Bronchial epithelial cell (primary cell): ENCODE results near the gene RSRC1. TPM values are rescaled to one million over a fixed set of nuclear protein-coding genes. Genes with fewer than 3 reads are reported as not detected.

Source experiments
- DNase-seq: peaks from one replicate; pipeline ENCODE4 v3.0.0-alpha.2; 2010; ENCODE audit warnings: low read depth
- FAIRE-seq: peaks from 2 replicates; lab custom pipeline; 2011; peaks lifted over from hg19 to GRCh38; lab: Jason Lieb, UNC
- H3K27me3 ChIP-seq: 2 replicates; pipeline ENCODE4 v1.5.1; 2011; ENCODE audit warnings: low read length; ENCODE audit not compliant: control insufficient read depth, insufficient read depth
- H3K36me3 ChIP-seq: 2 replicates; pipeline ENCODE4 v1.5.1; 2011; ENCODE audit warnings: low read length; ENCODE audit not compliant: control insufficient read depth, insufficient read depth
- H3K4me3 ChIP-seq: 2 replicates; pipeline ENCODE4 v1.5.1; 2011; ENCODE audit warnings: mild to moderate bottlenecking, low read depth, low read length, control low read depth
- total RNA-seq: library from RNA; depleted of rRNA; stranded (reverse); fragments of >200 nt; gene quantifications from 2 replicates; pipeline ENCODE4 v1.2.1, GENCODE V29; 2014
- TF ChIP-seq, protein P1 (sequence below): IDR thresholded peaks from 2 replicates; pipeline ENCODE4 v1.5.1; 2011; ENCODE audit warnings: mild to moderate bottlenecking, moderate library complexity, low read length, control low read depth, inconsistent platforms; ENCODE audit not compliant: insufficient read depth, severe bottlenecking

The RSRC1 gene
- total RNA-seq, 1 donor from 2014 or later: 20.8 TPM

GRCh38 chr3:158559504-158559903 lies 449.6 kb downstream of the RSRC1 start:
- H3K36me3 ChIP-seq: no peaks in the 10 kb centered on the region
- FAIRE-seq (no peak), DNase-seq (no peak)
- no peaks in the 10 kb centered on the region for H3K27me3 ChIP-seq
- no peak overlapping the region for H3K4me3 ChIP-seq
- TF ChIP-seq, protein P1, sequence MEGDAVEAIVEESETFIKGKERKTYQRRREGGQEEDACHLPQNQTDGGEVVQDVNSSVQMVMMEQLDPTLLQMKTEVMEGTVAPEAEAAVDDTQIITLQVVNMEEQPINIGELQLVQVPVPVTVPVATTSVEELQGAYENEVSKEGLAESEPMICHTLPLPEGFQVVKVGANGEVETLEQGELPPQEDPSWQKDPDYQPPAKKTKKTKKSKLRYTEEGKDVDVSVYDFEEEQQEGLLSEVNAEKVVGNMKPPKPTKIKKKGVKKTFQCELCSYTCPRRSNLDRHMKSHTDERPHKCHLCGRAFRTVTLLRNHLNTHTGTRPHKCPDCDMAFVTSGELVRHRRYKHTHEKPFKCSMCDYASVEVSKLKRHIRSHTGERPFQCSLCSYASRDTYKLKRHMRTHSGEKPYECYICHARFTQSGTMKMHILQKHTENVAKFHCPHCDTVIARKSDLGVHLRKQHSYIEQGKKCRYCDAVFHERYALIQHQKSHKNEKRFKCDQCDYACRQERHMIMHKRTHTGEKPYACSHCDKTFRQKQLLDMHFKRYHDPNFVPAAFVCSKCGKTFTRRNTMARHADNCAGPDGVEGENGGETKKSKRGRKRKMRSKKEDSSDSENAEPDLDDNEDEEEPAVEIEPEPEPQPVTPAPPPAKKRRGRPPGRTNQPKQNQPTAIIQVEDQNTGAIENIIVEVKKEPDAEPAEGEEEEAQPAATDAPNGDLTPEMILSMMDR: no peak

GRCh38 chr3:158560979-158561378 lies 451.1 kb downstream of the RSRC1 start:
- FAIRE-seq (no peak), DNase-seq (no peak)
- TF ChIP-seq, protein P1: no peak
- Histone ChIP-seq H3K36me3 (no peaks in the 10 kb centered on the region), H3K27me3 (no peaks in the 10 kb centered on the region), H3K4me3 (no peak overlapping the region)

DNA sequence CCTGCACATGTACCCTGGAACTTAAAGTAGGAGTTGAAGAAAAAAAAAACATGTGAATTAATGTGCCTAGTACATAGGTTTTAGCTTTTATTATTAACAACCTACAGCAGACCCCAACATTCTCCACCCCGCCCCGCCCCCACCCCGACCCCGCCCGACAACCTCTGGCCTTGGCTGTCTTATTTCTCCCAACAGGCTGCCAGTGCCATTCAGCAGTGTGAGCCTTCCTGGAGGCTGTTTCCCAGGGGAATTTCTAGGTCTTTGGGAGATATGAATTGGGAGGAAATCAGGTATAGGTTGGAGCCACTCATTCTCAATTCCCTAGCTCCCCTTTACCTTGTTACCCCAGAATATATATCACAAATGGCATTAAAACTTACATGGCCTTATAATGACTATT lies 452.8 kb downstream of the RSRC1 start:
- TF ChIP-seq, protein P1: no peak

DNA sequence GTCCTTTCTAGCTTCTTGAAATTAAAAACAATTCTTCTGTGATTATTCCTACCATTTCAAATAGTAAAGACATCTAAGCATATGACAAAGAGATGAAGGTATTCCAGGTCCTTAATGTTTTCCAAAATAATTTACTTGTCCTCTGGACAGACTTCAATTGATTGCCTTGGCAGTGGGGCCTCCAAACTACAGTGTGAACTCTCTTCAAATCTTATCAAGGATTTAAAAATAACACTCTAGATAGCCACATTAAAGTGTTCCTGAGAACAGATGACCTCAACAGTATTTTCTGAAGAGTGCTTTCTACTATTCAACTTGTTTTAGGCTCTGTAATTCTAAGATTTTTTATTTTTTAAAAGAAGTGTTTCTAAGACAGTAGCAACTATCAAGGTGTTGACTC lies 453.2 kb downstream of the RSRC1 start:
- Histone ChIP-seq H3K27me3 (no peaks in the 10 kb centered on the region), H3K4me3 (no peak overlapping the region), H3K36me3 (no peaks in the 10 kb centered on the region)
- TF ChIP-seq, protein P1: no peak
- DNase-seq: no peak
- no peak for FAIRE-seq

More for the DNA sequence above, 452.8 kb downstream of the RSRC1 start:
- Histone ChIP-seq H3K4me3 (no peak overlapping the region), H3K36me3 (no peaks in the 10 kb centered on the region), H3K27me3 (no peaks in the 10 kb centered on the region)
- FAIRE-seq (no peak), DNase-seq (no peak)

- no peak overlapping the region for H3K4me3 ChIP-seq
- no peaks in the 10 kb centered on the region for H3K27me3 ChIP-seq
- no peak for FAIRE-seq
- DNase-seq: no peak
- TF ChIP-seq, protein P1: no peak
- no peaks in the 10 kb centered on the region for H3K36me3 ChIP-seq
Observed at GRCh38 chr3:158565076-158565475, 455.2 kb downstream of the RSRC1 start.

GRCh38 chr3:158568784-158569183 lies 458.9 kb downstream of the RSRC1 start:
- FAIRE-seq (no peak), DNase-seq (peak; percentile 26)
- no peaks in the 10 kb centered on the region for H3K36me3 ChIP-seq
- no peaks in the 10 kb centered on the region for H3K27me3 ChIP-seq
- no peak overlapping the region for H3K4me3 ChIP-seq
- TF ChIP-seq, protein P1: no peak
